Left cardiac atrium (tissue), 4 donors: Measurements from ENCODE around the gene SH2D1A. TPM values are rescaled to one million over a fixed set of nuclear protein-coding genes. Genes with fewer than 3 reads are reported as not detected.
"Not testable (repeated sequence)": the region's sequence is repeated elsewhere in the genome, so short reads cannot be mapped to it uniquely, and the experiment has no call there.

ENCODE experiments used
- ATAC-seq, 2 donors: fragments of 200-7000 bp; cut with Tn5 transposase; one replicate each; pipeline ENCODE4 v1.9.1; 2020; ENCODE audit warnings: mild to moderate bottlenecking in 2 of 2, moderate library complexity in 2 of 2
- DNase-seq: peaks from one replicate; pipeline ENCODE4 v3.0.0-alpha.2; 2020
- intact Hi-C, 2 donors: fragments of 100-400 bp; cut with DNase I; formaldehyde crosslinking; loops; one replicate each; pipeline versions ENCODE4 v1.14.1 to v1.15.1; 2022 to 2023
- total RNA-seq, 2 donors: library from RNA; stranded (reverse); fragmentation: NEBNext Ultra II Directional; extraction: Animal tissue kit (Norgen Biotek cat#: 25700); gene quantifications; one replicate each; pipeline ENCODE4 v1.2.1, GENCODE V29; 2021
- donor health status: DM: no; HTN: yes; CAD: no.
- donor health status: DM: no; HTN: yes; CAD: no; lungs with severe emphysema.
- donor health status: DM: yes; HTN: yes; CAD: no.
- donor health status: Dilated cardiomyopathy.

The SH2D1A gene
- total RNA-seq, 2 donors from 2014 or later = 0.41 to 0.47 TPM

GRCh38 chrX:124408380-124408779 is 62.0 kb downstream of the SH2D1A start:
- intact Hi-C loops, DNase-seq, ATAC-seq: not testable (repeated sequence)

GRCh38 chrX:124413244-124413643 is 66.9 kb downstream of the SH2D1A start:
- no peak for ATAC-seq
- no peak for DNase-seq
- intact Hi-C loops = no loop called here

- DNase-seq (no peak), ATAC-seq (no peak)
- intact Hi-C loops = no loop called here
These were observed 67.9 kb downstream of the SH2D1A start for GRCh38 chrX:124414281-124414680.

- DNase-seq (no peak), ATAC-seq (no peak)
- intact Hi-C loops = no loop called here
These were observed 68.9 kb downstream of the SH2D1A start for GRCh38 chrX:124415115-124415800.

- intact Hi-C loops = no loop called here
- ATAC-seq = no peak
- no peak for DNase-seq
These were observed 75.7 kb downstream of the SH2D1A start for GRCh38 chrX:124421898-124422655.

Other genes with a start within 250 kb of the SH2D1A start
- not detected for gene TEX13D, start 13.9 kb upstream of the SH2D1A start, total RNA-seq